ENCODE measurements around the gene HSD3B2. TPM values are rescaled to one million over a fixed set of nuclear protein-coding genes. Genes with fewer than 3 reads are reported as not detected.

The HSD3B2 gene
- total and polyA plus RNA-seq, 2 donors (not counting 3 experiments of a cell fraction or from before 2014, with no cell fraction given) = not detected

- FAIRE-seq (no peak), DNase-seq (ENCODE audit: low read depth, low spot score) (no peak)
- no peak overlapping the region for H3K9ac ChIP-seq (replicated peaks; ENCODE audit: extremely low read depth, insufficient read depth, low read length)
- no peaks in the 10 kb centered on the region for H4K20me1 ChIP-seq (replicated peaks; ENCODE audit: control insufficient read depth, extremely low read depth, insufficient read depth, low read length)
- H3K79me2 ChIP-seq (ENCODE audit: control insufficient read depth, insufficient read depth, low read length) = no peaks in the 10 kb centered on the region
- H3K27ac ChIP-seq (ENCODE audit: insufficient read depth, low read depth, low read length) = no peak overlapping the region
- no peak overlapping the region for H3K4me2 ChIP-seq (ENCODE audit: insufficient read depth, low read length)
- dilution Hi-C loops (cut with MboI; ENCODE audit: extremely low pct_ligation_motif_present, low sequenced_read_pairs) = no loop called here
- ChIA-PET CTCF (no interaction called here), POLR2A (no interaction called here)
- no peaks in the 10 kb centered on the region for H3K27me3 ChIP-seq (ENCODE audit: control insufficient read depth in 2 of 2, insufficient read depth in 2 of 2, low read length in 2 of 2)
- no peaks in the 10 kb centered on the region for H3K9me3 ChIP-seq (replicated peaks; ENCODE audit: control insufficient read depth, insufficient read depth, low read length)
- H3K4me1 ChIP-seq (ENCODE audit: control insufficient read depth, extremely low read depth, insufficient read depth, low read length) = no peaks in the 10 kb centered on the region
- TF ChIP-seq POLR2A (IDR thresholded peaks at IDR 0.05; ENCODE audit: low read depth, low read length) (no peak), MYC (IDR thresholded peaks at IDR 0.05; ENCODE audit: low read depth, low read length) (no peak), EZH2 (IDR thresholded peaks at IDR 0.05; ENCODE audit: borderline replicate concordance, low read depth, low read length, severe bottlenecking) (no peak), MAX (IDR thresholded peaks at IDR 0.05; ENCODE audit: insufficient read depth, insufficient read length) (no peak), GATA2 (IDR thresholded peaks at IDR 0.05; ENCODE audit: insufficient read depth, insufficient read length, low read depth, low read length) (no peak), JUN (IDR thresholded peaks at IDR 0.05; ENCODE audit: borderline replicate concordance, insufficient read depth, insufficient read length, low read depth) (no peak), POLR2AphosphoS5 (IDR thresholded peaks at IDR 0.05; ENCODE audit: insufficient read depth, low read depth, low read length) (no peak), CTCF (IDR thresholded peaks at IDR 0.05; ENCODE audit: extremely low read depth in 1 of 2, insufficient read depth in 1 of 2, low read depth in 1 of 2, low read length in 2 of 2) (no peak)
- H3K4me3 ChIP-seq (replicated peaks in 1 of 3; ENCODE audit: insufficient read depth in 1 of 3, low read depth in 1 of 3, low read length in 3 of 3) = no peak overlapping the region
- BruUV-seq (replicated peaks) = no TSS peak
- H3K9me1 ChIP-seq (replicated peaks; ENCODE audit: control insufficient read depth, extremely low read depth, insufficient read depth, low read length) = no peaks in the 10 kb centered on the region
- no peak overlapping the region for H2AFZ ChIP-seq (ENCODE audit: low read depth, low read length)
- intact Hi-C loops (cut with micrococcal nuclease) = loop anchor here (2.0 kb wide), 1 partner anchor 35 kb away; no protein-coding TSS in a partner anchor
- no peaks in the 10 kb centered on the region for H3K36me3 ChIP-seq (ENCODE audit: control insufficient read depth in 2 of 2, extremely low read depth in 1 of 2, insufficient read depth in 2 of 2, low read length in 2 of 2)
Measured at GRCh38 chr1:119449971-119450370, 35.0 kb downstream of the HSD3B2 start.

All from endothelial cell of umbilical vein (primary cell).